GM23338 (cell line): ENCODE measurements around the gene BAIAP2. TPM values are rescaled to one million over a fixed set of nuclear protein-coding genes. Genes with fewer than 3 reads are reported as not detected.

Experiments used
- ATAC-seq: fragments of 200-7000 bp; cut with Tn5 transposase; 3 replicates; pipeline ENCODE4 v1.9.1; 2020
- DNase-seq: peaks from one replicate; pipeline ENCODE4 v3.0.0-alpha.2; 2015; ENCODE audit warnings: low spot score
- H2AFZ ChIP-seq: fragments of 200-600 bp; sonication (generic); 2 replicates; pipeline ENCODE4 v1.8.0; 2016; ENCODE audit warnings: antibody characterized with exemption, mild to moderate bottlenecking, moderate library complexity
- H3F3A ChIP-seq: fragments of 200-600 bp; sonication (generic); replicated peaks from 2 replicates; pipeline ENCODE4 v1.8.0; 2017; ENCODE audit warnings: antibody characterized with exemption, mixed run types, low read depth
- H3K27ac ChIP-seq: fragments of 200-600 bp; sonication (generic); 2 replicates; pipeline ENCODE4 v1.6.1; 2016; ENCODE audit warnings: low read depth
- H3K27me3 ChIP-seq: fragments of 200-600 bp; sonication (generic); 2 replicates; pipeline ENCODE4 v1.8.0; 2016; ENCODE audit warnings: mild to moderate bottlenecking, mixed run types, moderate library complexity; ENCODE audit not compliant: insufficient read depth
- H3K36me3 ChIP-seq: fragments of 200-600 bp; sonication (generic); 2 replicates; pipeline ENCODE4 v1.8.0; 2016; ENCODE audit warnings: mild to moderate bottlenecking; ENCODE audit not compliant: insufficient read depth
- H3K4me1 ChIP-seq: fragments of 200-600 bp; sonication (generic); 2 replicates; pipeline ENCODE4 v1.8.0; 2016; ENCODE audit warnings: mild to moderate bottlenecking, moderate library complexity; ENCODE audit not compliant: insufficient read depth
- H3K4me2 ChIP-seq: fragments of 200-600 bp; sonication (generic); 2 replicates; pipeline ENCODE4 v1.7.1; 2017; ENCODE audit warnings: mixed run types
- H3K4me3 ChIP-seq: fragments of 200-600 bp; sonication (generic); 2 replicates; pipeline ENCODE4 v1.6.1; 2016; ENCODE audit warnings: mixed run types
- H3K79me2 ChIP-seq: fragments of 200-600 bp; sonication (generic); replicated peaks from 2 replicates; pipeline ENCODE4 v1.8.0; 2017; ENCODE audit warnings: mild to moderate bottlenecking; ENCODE audit not compliant: insufficient read depth
- H3K9me2 ChIP-seq: fragments of 200-600 bp; sonication (generic); 2 replicates; pipeline ENCODE4 v1.8.0; 2017; ENCODE audit not compliant: insufficient read depth
- H4K20me1 ChIP-seq: fragments of 200-600 bp; sonication (generic); replicated peaks from 2 replicates; pipeline ENCODE4 v1.8.0; 2017; ENCODE audit warnings: mild to moderate bottlenecking; ENCODE audit not compliant: insufficient read depth
- H3K27ac Mint-ChIP-seq: 2 replicates; pipeline ENCODE4 v1.8.0; 2020; ENCODE audit warnings: inconsistent platforms, mild to moderate bottlenecking, moderate library complexity, mixed read lengths
- H3K27me3 Mint-ChIP-seq: 3 replicates; pipeline ENCODE4 v1.8.0; 2022; ENCODE audit warnings: low read depth, mild to moderate bottlenecking, moderate library complexity, mixed read lengths, inconsistent platforms; ENCODE audit not compliant: insufficient read depth, poor library complexity
- H3K36me3 Mint-ChIP-seq: 3 replicates; pipeline ENCODE4 v1.8.0; 2021; ENCODE audit warnings: low read depth, mild to moderate bottlenecking, inconsistent platforms, moderate library complexity, mixed read lengths
- H3K4me1 Mint-ChIP-seq: 3 replicates; pipeline ENCODE4 v1.8.0; 2020; ENCODE audit warnings: mild to moderate bottlenecking, inconsistent platforms, mixed read lengths
- H3K4me3 Mint-ChIP-seq: 3 replicates; pipeline ENCODE4 v1.8.0; 2021; ENCODE audit warnings: moderate library complexity, mild to moderate bottlenecking, inconsistent platforms, mixed read lengths
- H3K9me3 Mint-ChIP-seq: 3 replicates; pipeline ENCODE4 v1.8.0; 2020; ENCODE audit warnings: moderate library complexity, mild to moderate bottlenecking, inconsistent platforms, mixed read lengths
- CREB1 ChIP-seq: fragments of 250-450 bp; sonication (Bioruptor Pico); IDR thresholded peaks from 2 replicates; pipeline ENCODE4 v1.5.0; 2020; ENCODE audit warnings: low read depth, mild to moderate bottlenecking, moderate library complexity
- EZH2phosphoT487 ChIP-seq: fragments of 200-600 bp; sonication (generic); IDR thresholded peaks from one replicate; pipeline ENCODE4 v1.8.1; 2018; ENCODE audit warnings: antibody characterized with exemption; ENCODE audit not compliant: unreplicated experiment
- ZNF331 ChIP-seq: fragments of 250-450 bp; sonication (Bioruptor Pico); IDR thresholded peaks from 2 replicates; pipeline ENCODE4 v1.5.0; 2020; ENCODE audit warnings: low read depth, mild to moderate bottlenecking, moderate library complexity
- polyA plus RNA-seq: library from polyadenylated mRNA; unstranded; fragments of >200 nt; fragmentation: Nextera tagmentation; extraction: Ambion mirVana; gene quantifications from 2 replicates; pipeline ENCODE4 v1.2.1, GENCODE V29; 2016
- total RNA-seq: library from RNA; depleted of rRNA; stranded (reverse); fragments of >200 nt; shearing (Covaris generic); gene quantifications from 2 replicates; pipeline ENCODE4 v1.2.3, GENCODE V29; 2014
- TF ChIP-seq, protein P1 (sequence below): fragments of 250-450 bp; sonication (Bioruptor Pico); IDR thresholded peaks from 2 replicates; pipeline ENCODE4 v1.5.0; 2020; ENCODE audit warnings: mild to moderate bottlenecking, moderate library complexity

BAIAP2 gene
- total and polyA plus RNA-seq, 2 experiments from 2014 or later: 21.7 to 22.7 TPM

DNA sequence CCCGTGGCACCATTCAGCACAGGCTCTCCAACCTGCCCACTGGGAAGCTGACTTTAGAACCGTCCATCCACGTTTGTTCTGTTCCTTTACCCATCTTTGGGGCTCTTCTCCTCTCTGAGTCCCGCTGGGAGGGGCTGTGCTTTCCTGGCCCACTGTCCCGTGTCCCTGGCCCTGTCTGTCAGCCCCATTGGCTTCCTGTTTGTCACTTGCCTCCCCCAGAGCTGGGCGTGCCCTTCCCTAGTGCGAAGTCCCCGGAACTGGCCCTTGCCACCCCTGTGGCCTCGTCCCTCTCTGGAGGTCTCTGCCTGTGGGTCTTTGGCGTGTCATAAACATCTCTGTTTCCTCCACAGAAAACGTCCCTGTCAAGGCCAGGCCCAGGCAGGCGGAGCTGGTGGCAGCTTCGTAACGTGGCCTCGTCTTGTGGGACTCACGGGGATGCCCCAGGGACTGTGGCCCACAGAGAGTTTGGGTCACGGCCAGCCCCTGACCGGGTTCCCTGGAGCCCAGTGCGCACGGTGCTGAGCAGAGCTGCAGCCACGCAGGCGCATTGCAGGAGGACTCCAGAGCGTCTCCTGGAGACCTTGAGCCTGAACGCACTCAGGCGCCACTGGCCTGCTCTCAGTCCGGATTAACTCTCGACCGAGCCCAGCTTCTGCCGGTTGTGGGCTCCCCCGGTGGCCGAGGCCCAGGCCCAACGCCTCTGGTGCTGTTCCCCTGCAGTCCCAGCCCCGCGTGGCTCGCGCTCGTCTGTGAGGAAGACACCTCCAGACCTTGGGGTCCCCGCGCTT is 36.0 kb upstream of the BAIAP2 start:
- Histone ChIP-seq H4K20me1 (no peaks in the 10 kb centered on the region), H3K27ac (no peak overlapping the region), H3K9me2 (no peaks in the 10 kb centered on the region), H2AFZ (no peak overlapping the region), H3K4me3 (no peak overlapping the region), H3K27me3 (peaks cover 14% of the 10 kb centered on the region), H3K4me2 (no peak overlapping the region), H3K79me2 (no peaks in the 10 kb centered on the region), H3K4me1 (no peaks in the 10 kb centered on the region), H3F3A (0 out of 2 replicates have a peak, but pooled peaks cover 2% of the 10 kb centered on the region), H3K36me3 (no peaks in the 10 kb centered on the region)
- peak; percentile 10; the same call in 2 of the 3 replicates for ATAC-seq
- H3K27ac Mint-ChIP-seq: no peak overlapping the region
- peaks cover 8% of the 10 kb centered on the region; the same call in 1 of the 3 replicates for H3K36me3 Mint-ChIP-seq
- H3K4me1 Mint-ChIP-seq: no peaks in the 10 kb centered on the region; the same call in 2 of the 3 replicates
- TF ChIP-seq EZH2phosphoT487: no peak
- TF ChIP-seq CREB1 (CRISPR knock-in tag): no peak
- no peak for TF ChIP-seq ZNF331 (CRISPR knock-in tag)
- TF ChIP-seq, protein P1, sequence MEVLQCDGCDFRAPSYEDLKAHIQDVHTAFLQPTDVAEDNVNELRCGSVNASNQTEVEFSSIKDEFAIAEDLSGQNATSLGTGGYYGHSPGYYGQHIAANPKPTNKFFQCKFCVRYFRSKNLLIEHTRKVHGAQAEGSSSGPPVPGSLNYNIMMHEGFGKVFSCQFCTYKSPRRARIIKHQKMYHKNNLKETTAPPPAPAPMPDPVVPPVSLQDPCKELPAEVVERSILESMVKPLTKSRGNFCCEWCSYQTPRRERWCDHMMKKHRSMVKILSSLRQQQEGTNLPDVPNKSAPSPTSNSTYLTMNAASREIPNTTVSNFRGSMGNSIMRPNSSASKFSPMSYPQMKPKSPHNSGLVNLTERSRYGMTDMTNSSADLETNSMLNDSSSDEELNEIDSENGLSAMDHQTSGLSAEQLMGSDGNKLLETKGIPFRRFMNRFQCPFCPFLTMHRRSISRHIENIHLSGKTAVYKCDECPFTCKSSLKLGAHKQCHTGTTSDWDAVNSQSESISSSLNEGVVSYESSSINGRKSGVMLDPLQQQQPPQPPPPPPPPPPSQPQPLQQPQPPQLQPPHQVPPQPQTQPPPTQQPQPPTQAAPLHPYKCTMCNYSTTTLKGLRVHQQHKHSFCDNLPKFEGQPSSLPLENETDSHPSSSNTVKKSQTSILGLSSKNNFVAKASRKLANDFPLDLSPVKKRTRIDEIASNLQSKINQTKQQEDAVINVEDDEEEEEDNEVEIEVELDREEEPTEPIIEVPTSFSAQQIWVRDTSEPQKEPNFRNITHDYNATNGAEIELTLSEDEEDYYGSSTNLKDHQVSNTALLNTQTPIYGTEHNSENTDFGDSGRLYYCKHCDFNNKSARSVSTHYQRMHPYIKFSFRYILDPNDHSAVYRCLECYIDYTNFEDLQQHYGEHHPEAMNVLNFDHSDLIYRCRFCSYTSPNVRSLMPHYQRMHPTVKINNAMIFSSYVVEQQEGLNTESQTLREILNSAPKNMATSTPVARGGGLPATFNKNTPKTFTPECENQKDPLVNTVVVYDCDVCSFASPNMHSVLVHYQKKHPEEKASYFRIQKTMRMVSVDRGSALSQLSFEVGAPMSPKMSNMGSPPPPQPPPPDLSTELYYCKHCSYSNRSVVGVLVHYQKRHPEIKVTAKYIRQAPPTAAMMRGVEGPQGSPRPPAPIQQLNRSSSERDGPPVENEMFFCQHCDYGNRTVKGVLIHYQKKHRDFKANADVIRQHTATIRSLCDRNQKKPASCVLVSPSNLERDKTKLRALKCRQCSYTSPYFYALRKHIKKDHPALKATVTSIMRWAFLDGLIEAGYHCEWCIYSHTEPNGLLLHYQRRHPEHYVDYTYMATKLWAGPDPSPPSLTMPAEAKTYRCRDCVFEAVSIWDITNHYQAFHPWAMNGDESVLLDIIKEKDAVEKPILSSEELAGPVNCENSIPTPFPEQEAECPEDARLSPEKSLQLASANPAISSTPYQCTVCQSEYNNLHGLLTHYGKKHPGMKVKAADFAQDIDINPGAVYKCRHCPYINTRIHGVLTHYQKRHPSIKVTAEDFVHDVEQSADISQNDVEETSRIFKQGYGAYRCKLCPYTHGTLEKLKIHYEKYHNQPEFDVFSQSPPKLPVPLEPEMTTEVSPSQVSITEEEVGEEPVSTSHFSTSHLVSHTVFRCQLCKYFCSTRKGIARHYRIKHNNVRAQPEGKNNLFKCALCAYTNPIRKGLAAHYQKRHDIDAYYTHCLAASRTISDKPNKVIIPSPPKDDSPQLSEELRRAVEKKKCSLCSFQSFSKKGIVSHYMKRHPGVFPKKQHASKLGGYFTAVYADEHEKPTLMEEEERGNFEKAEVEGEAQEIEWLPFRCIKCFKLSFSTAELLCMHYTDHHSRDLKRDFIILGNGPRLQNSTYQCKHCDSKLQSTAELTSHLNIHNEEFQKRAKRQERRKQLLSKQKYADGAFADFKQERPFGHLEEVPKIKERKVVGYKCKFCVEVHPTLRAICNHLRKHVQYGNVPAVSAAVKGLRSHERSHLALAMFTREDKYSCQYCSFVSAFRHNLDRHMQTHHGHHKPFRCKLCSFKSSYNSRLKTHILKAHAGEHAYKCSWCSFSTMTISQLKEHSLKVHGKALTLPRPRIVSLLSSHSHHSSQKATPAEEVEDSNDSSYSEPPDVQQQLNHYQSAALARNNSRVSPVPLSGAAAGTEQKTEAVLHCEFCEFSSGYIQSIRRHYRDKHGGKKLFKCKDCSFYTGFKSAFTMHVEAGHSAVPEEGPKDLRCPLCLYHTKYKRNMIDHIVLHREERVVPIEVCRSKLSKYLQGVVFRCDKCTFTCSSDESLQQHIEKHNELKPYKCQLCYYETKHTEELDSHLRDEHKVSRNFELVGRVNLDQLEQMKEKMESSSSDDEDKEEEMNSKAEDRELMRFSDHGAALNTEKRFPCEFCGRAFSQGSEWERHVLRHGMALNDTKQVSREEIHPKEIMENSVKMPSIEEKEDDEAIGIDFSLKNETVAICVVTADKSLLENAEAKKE (CRISPR knock-in tag): no peak
- H3K27me3 Mint-ChIP-seq: peaks cover 21% of the 10 kb centered on the region
- no peaks in the 10 kb centered on the region for H3K9me3 Mint-ChIP-seq
- no peak overlapping the region for H3K4me3 Mint-ChIP-seq
- DNase-seq: no peak
